IMR-90 (cell line): ENCODE data around the gene PRKRIP1.

ENCODE experiments used
- TF ChIP-seq, protein P1 (sequence below): conservative IDR thresholded peaks from 2 replicates; pipeline ENCODE4 v1.5.1; 2012; ENCODE audit warnings: mild to moderate bottlenecking, low read depth, low read length, improper control_type of control experiment
- TF ChIP-seq, protein P2 (sequence below): fragments of 150-350 bp; IDR thresholded peaks from 2 replicates; pipeline ENCODE4 v1.6.1; 2017; ENCODE audit warnings: mild to moderate bottlenecking, antibody characterized with exemption, low read length, low read depth
- TF ChIP-seq, protein P3 (sequence below): fragments of 150-350 bp; IDR thresholded peaks from 2 replicates; pipeline ENCODE4 v1.6.1; 2016; ENCODE audit warnings: low read depth, mild to moderate bottlenecking, low read length, moderate library complexity, borderline replicate concordance

DNA sequence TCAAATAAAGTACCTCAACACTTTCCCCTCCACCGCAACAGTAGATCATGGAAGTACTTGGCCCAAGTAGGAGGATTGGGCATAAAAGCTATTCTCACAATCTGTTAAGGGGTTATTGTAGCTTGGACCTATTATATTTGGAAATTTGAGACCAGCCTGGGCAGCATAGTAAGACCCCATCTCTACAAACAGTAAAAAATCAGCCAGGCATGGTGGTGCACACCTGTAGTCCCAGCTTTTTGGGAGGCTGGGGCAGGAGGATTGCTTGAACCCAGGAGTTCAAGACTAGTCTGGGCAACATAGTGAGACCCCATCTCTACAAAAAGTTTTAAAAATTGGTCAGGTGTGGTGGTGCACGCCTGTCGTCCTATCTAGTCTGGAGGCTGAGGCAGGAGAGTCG is 13.2 kb downstream of the PRKRIP1 start:
- TF ChIP-seq, protein P1, sequence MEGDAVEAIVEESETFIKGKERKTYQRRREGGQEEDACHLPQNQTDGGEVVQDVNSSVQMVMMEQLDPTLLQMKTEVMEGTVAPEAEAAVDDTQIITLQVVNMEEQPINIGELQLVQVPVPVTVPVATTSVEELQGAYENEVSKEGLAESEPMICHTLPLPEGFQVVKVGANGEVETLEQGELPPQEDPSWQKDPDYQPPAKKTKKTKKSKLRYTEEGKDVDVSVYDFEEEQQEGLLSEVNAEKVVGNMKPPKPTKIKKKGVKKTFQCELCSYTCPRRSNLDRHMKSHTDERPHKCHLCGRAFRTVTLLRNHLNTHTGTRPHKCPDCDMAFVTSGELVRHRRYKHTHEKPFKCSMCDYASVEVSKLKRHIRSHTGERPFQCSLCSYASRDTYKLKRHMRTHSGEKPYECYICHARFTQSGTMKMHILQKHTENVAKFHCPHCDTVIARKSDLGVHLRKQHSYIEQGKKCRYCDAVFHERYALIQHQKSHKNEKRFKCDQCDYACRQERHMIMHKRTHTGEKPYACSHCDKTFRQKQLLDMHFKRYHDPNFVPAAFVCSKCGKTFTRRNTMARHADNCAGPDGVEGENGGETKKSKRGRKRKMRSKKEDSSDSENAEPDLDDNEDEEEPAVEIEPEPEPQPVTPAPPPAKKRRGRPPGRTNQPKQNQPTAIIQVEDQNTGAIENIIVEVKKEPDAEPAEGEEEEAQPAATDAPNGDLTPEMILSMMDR: no peak
- TF ChIP-seq, protein P2, sequence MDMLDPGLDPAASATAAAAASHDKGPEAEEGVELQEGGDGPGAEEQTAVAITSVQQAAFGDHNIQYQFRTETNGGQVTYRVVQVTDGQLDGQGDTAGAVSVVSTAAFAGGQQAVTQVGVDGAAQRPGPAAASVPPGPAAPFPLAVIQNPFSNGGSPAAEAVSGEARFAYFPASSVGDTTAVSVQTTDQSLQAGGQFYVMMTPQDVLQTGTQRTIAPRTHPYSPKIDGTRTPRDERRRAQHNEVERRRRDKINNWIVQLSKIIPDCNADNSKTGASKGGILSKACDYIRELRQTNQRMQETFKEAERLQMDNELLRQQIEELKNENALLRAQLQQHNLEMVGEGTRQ: no peak
- TF ChIP-seq, protein P3, sequence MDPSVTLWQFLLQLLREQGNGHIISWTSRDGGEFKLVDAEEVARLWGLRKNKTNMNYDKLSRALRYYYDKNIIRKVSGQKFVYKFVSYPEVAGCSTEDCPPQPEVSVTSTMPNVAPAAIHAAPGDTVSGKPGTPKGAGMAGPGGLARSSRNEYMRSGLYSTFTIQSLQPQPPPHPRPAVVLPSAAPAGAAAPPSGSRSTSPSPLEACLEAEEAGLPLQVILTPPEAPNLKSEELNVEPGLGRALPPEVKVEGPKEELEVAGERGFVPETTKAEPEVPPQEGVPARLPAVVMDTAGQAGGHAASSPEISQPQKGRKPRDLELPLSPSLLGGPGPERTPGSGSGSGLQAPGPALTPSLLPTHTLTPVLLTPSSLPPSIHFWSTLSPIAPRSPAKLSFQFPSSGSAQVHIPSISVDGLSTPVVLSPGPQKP: no peak
